Stimulated activated CD8-positive, alpha-beta memory T cell treated with anti-CD3 and anti-CD28 coated beads, Interleukin-12 subunit alpha, Interleukin-12 subunit beta, amount 100 ng/mL, for 4 hours (primary cell): Measurements from ENCODE around the gene ALG5.

Source experiments
- DNase-seq: peaks from one replicate; pipeline ENCODE4 v3.0.0-alpha.2; 2020; ENCODE audit warnings: low read depth

Gene ALG5

GRCh38 chr13:36999054-36999714, at the start of gene ALG5:
Gene ALG5, minus strand, starts transcription at chr13:36999340. Its CDS starts 40 bp downstream, at chr13:36999300.
- peak; percentile 90 for DNase-seq

- DNase-seq = no peak
These were observed 48.7 kb upstream of the ALG5 start for GRCh38 chr13:37047846-37048245.

GRCh38 chr13:37047032-37047431, 47.9 kb upstream of the ALG5 start:
- no peak for DNase-seq

- DNase-seq = no peak
These were observed 46.9 kb upstream of the ALG5 start for GRCh38 chr13:37046062-37046461.

- no peak for DNase-seq
These were observed 41.6 kb upstream of the ALG5 start for GRCh38 chr13:37040789-37041188.

- DNase-seq = no peak
These were observed 40.8 kb upstream of the ALG5 start for GRCh38 chr13:37039896-37040295.

GRCh38 chr13:37037241-37037640, 38.1 kb upstream of the ALG5 start:
- DNase-seq = no peak

GRCh38 chr13:37029617-37030016, 30.5 kb upstream of the ALG5 start:
- no peak for DNase-seq

GRCh38 chr13:37027639-37028038, 28.5 kb upstream of the ALG5 start:
- no peak for DNase-seq

GRCh38 chr13:37026771-37027170, 27.6 kb upstream of the ALG5 start:
- DNase-seq = no peak

GRCh38 chr13:37023871-37024270, 24.7 kb upstream of the ALG5 start:
- DNase-seq = no peak

GRCh38 chr13:37014609-37015008, 15.5 kb upstream of the ALG5 start:
- DNase-seq = no peak

GRCh38 chr13:37011788-37012187, 12.6 kb upstream of the ALG5 start:
- DNase-seq = no peak

- no peak for DNase-seq
These were observed 11.9 kb upstream of the ALG5 start for GRCh38 chr13:37011002-37011401.

- DNase-seq = no peak
These were observed 11.3 kb upstream of the ALG5 start for GRCh38 chr13:37010424-37010823.

GRCh38 chr13:37009692-37010091, 10.6 kb upstream of the ALG5 start:
- DNase-seq = no peak

- DNase-seq = no peak
These were observed 2.7 kb upstream of the ALG5 start for GRCh38 chr13:37001921-37002250.

- no peak for DNase-seq
These were observed 507 bp downstream of the ALG5 start for GRCh38 chr13:36998624-36999041.

GRCh38 chr13:36997716-36998427, 1.3 kb downstream of the ALG5 start:
- DNase-seq = no peak

- DNase-seq = no peak
These were observed 6.8 kb downstream of the ALG5 start for GRCh38 chr13:36992362-36992761.

- DNase-seq = no peak
These were observed 12.5 kb downstream of the ALG5 start for GRCh38 chr13:36986462-36987240.

- DNase-seq = no peak
These were observed 17.9 kb downstream of the ALG5 start for GRCh38 chr13:36981156-36981743.
